ENCODE data around the gene MAGEA9B.
"Not testable (repeated sequence)": the region's sequence is repeated elsewhere in the genome, so short reads cannot be mapped to it uniquely, and the experiment has no call there.

MAGEA9B gene

DNA sequence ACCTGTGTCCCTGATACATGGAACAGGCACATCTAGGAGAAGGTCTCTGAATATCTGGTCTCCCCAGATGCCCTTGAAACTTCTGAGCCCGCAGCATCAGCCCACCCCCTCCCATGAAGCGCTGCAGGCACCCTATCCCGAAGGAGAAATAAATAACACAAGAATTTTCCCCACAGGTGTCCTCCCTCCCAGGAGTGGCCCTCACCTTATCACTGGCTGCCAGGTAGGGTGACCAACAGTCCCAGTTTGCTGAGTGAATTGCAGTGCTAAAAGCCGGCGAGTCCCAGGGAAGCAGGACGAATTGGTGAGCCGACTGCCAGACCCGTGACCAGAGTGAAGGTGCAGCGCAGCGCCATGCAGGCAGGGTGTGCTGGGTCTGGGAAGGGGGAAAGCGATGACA, 53.3 kb downstream of the MAGEA9B start:
- not testable (repeated sequence) for DNase-seq

- DNase-seq = not testable (repeated sequence)
These were observed 54.4 kb downstream of the MAGEA9B start for GRCh38 chrX:149532868-149533267.

Data from stimulated activated CD4-positive, alpha-beta T cell treated with anti-CD3 and anti-CD28 coated beads, Interleukin-2, amount 100 ng/mL, for 48 hours (primary cell).